ENCODE measurements around the gene SLC9A9.

Gene SLC9A9

DNA sequence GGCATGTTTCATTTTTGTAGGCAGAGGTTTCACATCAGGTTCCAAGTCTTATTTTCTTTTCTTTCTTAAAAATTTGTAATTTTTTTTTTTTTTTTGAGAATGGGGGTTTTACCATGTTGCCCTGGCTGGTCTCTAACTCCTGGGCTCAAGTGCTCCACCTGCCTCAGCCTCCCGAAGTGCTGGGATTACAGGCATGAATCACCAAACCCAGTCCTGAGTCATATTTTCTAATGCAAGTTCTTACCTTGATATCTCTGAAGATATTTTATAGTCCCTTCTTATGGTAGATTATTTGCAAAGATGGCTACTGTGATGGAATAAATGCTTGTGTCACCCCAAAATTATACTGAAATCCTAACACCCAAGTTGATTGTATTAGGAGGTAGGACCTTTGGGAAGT lies 63.8 kb downstream of the SLC9A9 start:
- Mint-ChIP-seq H3K27me3 (ENCODE audit: low read depth, poor library complexity) (peaks cover 3% of the 10 kb centered on the region), H3K36me3 (ENCODE audit: low read depth) (peaks cover 5% of the 10 kb centered on the region), H3K4me1 (peaks cover 20% of the 10 kb centered on the region), H3K9me3 (peaks cover 5% of the 10 kb centered on the region), H3K4me3 (no peak overlapping the region), H3K27ac (no peak overlapping the region)
- TF ChIP-seq, protein P1, sequence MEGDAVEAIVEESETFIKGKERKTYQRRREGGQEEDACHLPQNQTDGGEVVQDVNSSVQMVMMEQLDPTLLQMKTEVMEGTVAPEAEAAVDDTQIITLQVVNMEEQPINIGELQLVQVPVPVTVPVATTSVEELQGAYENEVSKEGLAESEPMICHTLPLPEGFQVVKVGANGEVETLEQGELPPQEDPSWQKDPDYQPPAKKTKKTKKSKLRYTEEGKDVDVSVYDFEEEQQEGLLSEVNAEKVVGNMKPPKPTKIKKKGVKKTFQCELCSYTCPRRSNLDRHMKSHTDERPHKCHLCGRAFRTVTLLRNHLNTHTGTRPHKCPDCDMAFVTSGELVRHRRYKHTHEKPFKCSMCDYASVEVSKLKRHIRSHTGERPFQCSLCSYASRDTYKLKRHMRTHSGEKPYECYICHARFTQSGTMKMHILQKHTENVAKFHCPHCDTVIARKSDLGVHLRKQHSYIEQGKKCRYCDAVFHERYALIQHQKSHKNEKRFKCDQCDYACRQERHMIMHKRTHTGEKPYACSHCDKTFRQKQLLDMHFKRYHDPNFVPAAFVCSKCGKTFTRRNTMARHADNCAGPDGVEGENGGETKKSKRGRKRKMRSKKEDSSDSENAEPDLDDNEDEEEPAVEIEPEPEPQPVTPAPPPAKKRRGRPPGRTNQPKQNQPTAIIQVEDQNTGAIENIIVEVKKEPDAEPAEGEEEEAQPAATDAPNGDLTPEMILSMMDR (IDR thresholded peaks at IDR 0.05) = no peak
- no peak for DNase-seq

DNA sequence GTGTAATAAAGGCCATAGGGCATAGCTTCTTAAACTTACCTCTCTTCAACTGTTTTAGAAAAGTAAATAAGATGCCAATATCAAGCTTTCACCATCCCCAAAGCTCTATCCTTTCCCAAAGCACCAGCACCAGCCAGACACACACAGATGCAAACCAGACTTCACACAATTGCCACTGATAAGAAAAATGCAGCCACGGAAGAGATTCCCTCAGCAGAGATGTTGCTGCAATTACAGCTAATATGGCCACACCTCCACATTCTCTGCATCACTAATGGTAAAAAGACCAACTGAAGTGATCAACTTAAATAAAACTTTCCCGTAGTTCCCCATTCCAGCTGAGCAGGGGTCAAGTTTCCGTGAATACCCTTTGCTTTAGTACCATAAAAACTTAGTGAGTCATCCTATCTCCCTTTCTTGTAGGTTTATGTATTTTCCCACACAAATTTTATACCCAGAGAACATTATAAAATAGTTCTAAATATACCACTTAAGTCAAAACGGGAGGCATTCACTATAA lies 64.4 kb downstream of the SLC9A9 start:
- peaks cover 5% of the 10 kb centered on the region for H3K36me3 Mint-ChIP-seq (ENCODE audit: low read depth)

DNA sequence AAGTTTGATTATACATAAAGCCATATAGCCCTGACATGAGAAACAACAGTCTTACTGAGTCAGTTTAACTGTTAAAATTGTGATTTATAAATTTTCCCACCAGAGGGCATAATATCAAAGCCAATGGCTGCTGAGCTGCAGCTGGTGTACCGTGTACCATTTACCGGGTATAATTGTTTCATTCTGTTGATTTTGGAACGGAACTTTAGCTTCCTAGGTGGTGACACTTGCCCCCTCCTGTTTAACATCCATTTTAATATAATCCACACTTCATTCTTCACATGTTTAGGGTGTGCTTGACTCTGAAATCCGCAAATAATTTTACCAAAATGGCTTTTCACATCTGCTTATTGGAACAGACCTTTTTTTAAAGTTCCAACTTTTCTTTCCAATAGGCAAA lies 72.8 kb downstream of the SLC9A9 start:
- DNase-seq = no peak
- Mint-ChIP-seq H3K27ac (no peak overlapping the region), H3K36me3 (ENCODE audit: low read depth) (no peaks in the 10 kb centered on the region), H3K4me3 (no peak overlapping the region), H3K9me3 (no peaks in the 10 kb centered on the region), H3K4me1 (no peaks in the 10 kb centered on the region), H3K27me3 (ENCODE audit: low read depth, poor library complexity) (peaks cover 8% of the 10 kb centered on the region)
- TF ChIP-seq, protein P1 (IDR thresholded peaks at IDR 0.05) = peak; percentile 47

More for the DNA sequence above, 64.4 kb downstream of the SLC9A9 start:
- Mint-ChIP-seq H3K4me3 (no peak overlapping the region), H3K27ac (no peak overlapping the region), H3K9me3 (peaks cover 5% of the 10 kb centered on the region), H3K4me1 (peaks cover 20% of the 10 kb centered on the region), H3K27me3 (ENCODE audit: low read depth, poor library complexity) (peaks cover 3% of the 10 kb centered on the region)
- TF ChIP-seq, protein P1 (IDR thresholded peaks at IDR 0.05) = no peak
- DNase-seq = no peak

DNA sequence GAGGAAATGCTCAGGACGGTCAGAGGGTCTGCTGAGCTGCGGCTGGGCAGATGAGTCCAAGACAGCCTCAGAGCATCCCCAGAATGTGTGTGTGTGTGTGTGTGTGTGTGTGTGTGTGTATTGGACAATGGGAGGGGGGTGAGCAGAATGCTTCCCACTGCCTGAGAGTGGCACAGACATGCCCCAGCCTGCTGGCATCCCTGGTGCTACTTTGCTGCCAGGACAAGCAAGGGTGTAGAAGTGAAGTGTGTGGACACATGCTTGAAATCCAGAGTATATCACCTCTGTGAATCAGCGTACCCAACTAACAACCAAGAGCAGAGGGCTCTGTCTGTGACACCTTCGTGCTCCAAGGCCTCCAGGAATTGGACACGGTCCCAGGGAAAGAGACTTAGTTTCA lies 76.3 kb downstream of the SLC9A9 start:
- H3K4me3 Mint-ChIP-seq = no peak overlapping the region
- TF ChIP-seq, protein P1 (IDR thresholded peaks at IDR 0.05) = no peak
- H3K27me3 Mint-ChIP-seq (ENCODE audit: low read depth, poor library complexity) = peaks cover 12% of the 10 kb centered on the region
- H3K9me3 Mint-ChIP-seq = no peaks in the 10 kb centered on the region
- no peaks in the 10 kb centered on the region for H3K36me3 Mint-ChIP-seq (ENCODE audit: low read depth)
- no peak for DNase-seq
- H3K27ac Mint-ChIP-seq = peak overlapping the region; percentile 58
- H3K4me1 Mint-ChIP-seq = no peaks in the 10 kb centered on the region

DNA sequence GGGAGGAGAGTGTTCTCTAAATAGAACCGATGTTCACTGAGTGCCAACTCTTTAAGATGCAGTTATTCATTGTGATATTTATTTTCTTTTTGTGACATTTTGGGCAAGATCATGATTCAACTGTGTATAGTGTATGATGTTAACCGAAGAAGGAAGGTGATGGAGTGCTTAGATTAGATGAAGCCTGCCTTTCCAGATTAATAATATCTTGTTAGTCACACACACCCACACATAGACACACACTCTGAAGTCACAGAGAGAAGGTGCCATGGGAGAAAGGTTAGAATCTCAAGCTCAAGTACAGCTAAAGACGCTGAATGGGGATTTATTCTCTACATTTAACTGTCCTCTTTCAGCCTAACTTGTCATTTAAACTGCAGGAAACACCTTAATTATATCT lies 77.0 kb downstream of the SLC9A9 start:
- TF ChIP-seq, protein P1 (IDR thresholded peaks at IDR 0.05) = no peak
- Mint-ChIP-seq H3K27ac (no peak overlapping the region), H3K36me3 (ENCODE audit: low read depth) (no peaks in the 10 kb centered on the region)

DNA sequence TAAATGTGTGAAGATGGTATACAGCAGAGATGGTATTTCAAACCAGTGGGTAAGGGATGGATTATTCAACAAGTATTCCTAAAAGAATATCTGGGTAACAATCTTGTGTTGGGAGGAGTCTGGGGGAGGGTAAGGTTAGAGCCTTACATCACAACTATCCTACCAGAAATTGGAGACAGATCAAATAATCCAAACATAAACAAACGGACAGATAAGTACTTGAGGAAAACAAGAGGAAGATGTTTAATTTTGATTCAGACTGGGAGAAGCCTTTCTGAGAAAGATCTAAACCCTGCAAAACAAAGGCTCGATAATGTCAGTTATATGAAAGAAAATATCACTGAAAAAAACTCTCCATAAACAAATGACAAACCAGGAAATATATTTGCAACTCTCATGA lies 77.9 kb downstream of the SLC9A9 start:
- peaks cover 12% of the 10 kb centered on the region for H3K27me3 Mint-ChIP-seq (ENCODE audit: low read depth, poor library complexity)
- no peaks in the 10 kb centered on the region for H3K9me3 Mint-ChIP-seq
- no peak overlapping the region for H3K4me3 Mint-ChIP-seq
- H3K27ac Mint-ChIP-seq = no peak overlapping the region
- no peak for DNase-seq
- H3K36me3 Mint-ChIP-seq (ENCODE audit: low read depth) = no peaks in the 10 kb centered on the region
- TF ChIP-seq, protein P1 (IDR thresholded peaks at IDR 0.05) = no peak
- H3K4me1 Mint-ChIP-seq = no peaks in the 10 kb centered on the region

More for the DNA sequence above, 77.0 kb downstream of the SLC9A9 start:
- H3K4me1 Mint-ChIP-seq = no peaks in the 10 kb centered on the region
- no peaks in the 10 kb centered on the region for H3K9me3 Mint-ChIP-seq
- no peak for DNase-seq
- peaks cover 12% of the 10 kb centered on the region for H3K27me3 Mint-ChIP-seq (ENCODE audit: low read depth, poor library complexity)
- H3K4me3 Mint-ChIP-seq = no peak overlapping the region

Measured in nephron progenitor cell (in vitro differentiated cells).